ENCODE data around the gene ZNF655. TPM values are rescaled to one million over a fixed set of nuclear protein-coding genes. Genes with fewer than 3 reads are reported as not detected.

Gene ZNF655
- polyA plus RNA-seq, 5 donors: 56.1 to 106 (median 94.2) TPM

GRCh38 chr7:99601656-99602310, 43.3 kb downstream of the ZNF655 start:
- no peak for DNase-seq

- DNase-seq: no peak
These were observed 47.1 kb downstream of the ZNF655 start for GRCh38 chr7:99605527-99605926.

GRCh38 chr7:99606531-99606930, 48.1 kb downstream of the ZNF655 start:
- no peak for DNase-seq

GRCh38 chr7:99607548-99607947, 49.1 kb downstream of the ZNF655 start:
- DNase-seq: no peak

- no peak for DNase-seq
These were observed 56.1 kb downstream of the ZNF655 start for GRCh38 chr7:99614495-99614894.

GRCh38 chr7:99615989-99616358, 57.5 kb downstream of the ZNF655 start:
- no peak for DNase-seq

- DNase-seq: peak; percentile 87 to 89
These were observed 58.1 kb downstream of the ZNF655 start, which contains the start of gene ZSCAN25 for GRCh38 chr7:99616359-99617191. ZSCAN25 (plus strand) TSS chr7:99616946; CDS start chr7:99619607, 2,661 bp downstream.

GRCh38 chr7:99617192-99617781, 58.8 kb downstream of the ZNF655 start:
- DNase-seq: no peak

GRCh38 chr7:99618726-99619125, 60.3 kb downstream of the ZNF655 start:
- no peak for DNase-seq

- DNase-seq: no peak
These were observed 61.2 kb downstream of the ZNF655 start for GRCh38 chr7:99619571-99620130.

- DNase-seq: no peak
These were observed 62.8 kb downstream of the ZNF655 start for GRCh38 chr7:99621271-99621670.

- DNase-seq: no peak
These were observed 64.2 kb downstream of the ZNF655 start for GRCh38 chr7:99622596-99622995.

GRCh38 chr7:99623091-99623693, 64.8 kb downstream of the ZNF655 start:
- no peak for DNase-seq

- DNase-seq: no peak
These were observed 65.4 kb downstream of the ZNF655 start for GRCh38 chr7:99623702-99624447.

GRCh38 chr7:99624484-99624883, 66.0 kb downstream of the ZNF655 start:
- DNase-seq: no peak

- no peak for DNase-seq
These were observed 66.9 kb downstream of the ZNF655 start for GRCh38 chr7:99625321-99625720.

- DNase-seq: no peak
These were observed 67.5 kb downstream of the ZNF655 start for GRCh38 chr7:99625961-99626360.

Measured in right lung (tissue), 5 donors.